Neutrophil (primary cell): ENCODE results near the gene MYOF.

Experiments
- H3K27ac ChIP-seq: fragments of 200-600 bp; sonication (generic); 2 replicates; pipeline ENCODE4 v1.5.1; 2016; ENCODE audit warnings: mild to moderate bottlenecking, moderate library complexity
- H3K27me3 ChIP-seq: fragments of 200-600 bp; sonication (generic); 2 replicates; pipeline ENCODE4 v1.6.0; 2016; ENCODE audit warnings: mild to moderate bottlenecking
- H3K36me3 ChIP-seq: fragments of 200-600 bp; sonication (generic); 2 replicates; pipeline ENCODE4 v1.5.1; 2017
- H3K4me1 ChIP-seq, 2 experiments: fragments of 200-600 bp in 1 of 2; sonication (generic) in 1 of 2; 1 replicate in 1 of 2; 2 replicates in 1 of 2; pipeline versions ENCODE4 v1.5.1 to v1.6.1; 2013 to 2016; ENCODE audit warnings: low read depth in 1 of 2, low read length in 1 of 2, mild to moderate bottlenecking in 1 of 2, moderate library complexity in 1 of 2; ENCODE audit not compliant: control insufficient read depth in 1 of 2, insufficient read depth in 1 of 2
- H3K4me3 ChIP-seq, 2 experiments: fragments of 200-600 bp in 1 of 2; sonication (generic) in 1 of 2; 1 replicate in 1 of 2; 2 replicates in 1 of 2; pipeline ENCODE4 v1.5.1; 2013 to 2016; ENCODE audit warnings: low read depth in 1 of 2, low read length in 1 of 2, mild to moderate bottlenecking in 1 of 2, moderate library complexity in 1 of 2
- H3K9me3 ChIP-seq: fragments of 200-600 bp; sonication (generic); 2 replicates; pipeline ENCODE4 v1.5.1; 2016
- CTCF ChIP-seq: fragments of 200-600 bp; sonication (generic); IDR thresholded peaks from 2 replicates; pipeline ENCODE4 v1.5.1; 2016; ENCODE audit warnings: antibody characterized with exemption

MYOF gene

GRCh38 chr10:93461109-93461806, 20.9 kb downstream of the MYOF start:
- Histone ChIP-seq H3K4me3 (no peak overlapping the region), H3K9me3 (no peaks in the 10 kb centered on the region), H3K27me3 (no peaks in the 10 kb centered on the region), H3K4me1 (no peaks in the 10 kb centered on the region), H3K27ac (no peak overlapping the region), H3K36me3 (no peaks in the 10 kb centered on the region)
- no peak for TF ChIP-seq CTCF

GRCh38 chr10:93459466-93459865, 22.7 kb downstream of the MYOF start:
- Histone ChIP-seq H3K9me3 (no peaks in the 10 kb centered on the region), H3K36me3 (no peaks in the 10 kb centered on the region), H3K4me1 (no peaks in the 10 kb centered on the region), H3K4me3 (no peak overlapping the region), H3K27me3 (no peaks in the 10 kb centered on the region), H3K27ac (no peak overlapping the region)
- TF ChIP-seq CTCF: no peak

GRCh38 chr10:93458821-93459257, 23.3 kb downstream of the MYOF start:
- H3K9me3 ChIP-seq: no peaks in the 10 kb centered on the region
- H3K4me1 ChIP-seq: no peaks in the 10 kb centered on the region
- no peaks in the 10 kb centered on the region for H3K27me3 ChIP-seq
- no peak overlapping the region for H3K4me3 ChIP-seq
- no peak overlapping the region for H3K27ac ChIP-seq
- no peak for TF ChIP-seq CTCF
- no peaks in the 10 kb centered on the region for H3K36me3 ChIP-seq

GRCh38 chr10:93457511-93457910, 24.6 kb downstream of the MYOF start:
- Histone ChIP-seq H3K36me3 (no peaks in the 10 kb centered on the region), H3K27ac (no peak overlapping the region), H3K27me3 (no peaks in the 10 kb centered on the region), H3K4me3 (no peak overlapping the region), H3K9me3 (no peaks in the 10 kb centered on the region), H3K4me1 (no peaks in the 10 kb centered on the region)
- no peak for TF ChIP-seq CTCF

GRCh38 chr10:93456480-93456879, 25.7 kb downstream of the MYOF start:
- H3K27ac ChIP-seq: no peak overlapping the region
- no peak for TF ChIP-seq CTCF

More at GRCh38 chr10:93456480-93456879, 25.7 kb downstream of the MYOF start:
- no peaks in the 10 kb centered on the region for H3K27me3 ChIP-seq
- H3K4me1 ChIP-seq: no peaks in the 10 kb centered on the region
- H3K36me3 ChIP-seq: no peaks in the 10 kb centered on the region
- no peak overlapping the region for H3K4me3 ChIP-seq
- H3K9me3 ChIP-seq: no peaks in the 10 kb centered on the region
